Measurements from ENCODE around the gene SBNO2. TPM values are rescaled to one million over a fixed set of nuclear protein-coding genes. Genes with fewer than 3 reads are reported as not detected.
A peak's percentile ranks its signal among the peaks of the same experiment; 100 is the strongest.

SBNO2 gene
- total and polyA plus RNA-seq, 9 of the 15 experiments (the other 6 are each of a cell fraction or from before 2014, with no cell fraction given), result 0.01 to 46.2 (median 6.7) TPM

DNA sequence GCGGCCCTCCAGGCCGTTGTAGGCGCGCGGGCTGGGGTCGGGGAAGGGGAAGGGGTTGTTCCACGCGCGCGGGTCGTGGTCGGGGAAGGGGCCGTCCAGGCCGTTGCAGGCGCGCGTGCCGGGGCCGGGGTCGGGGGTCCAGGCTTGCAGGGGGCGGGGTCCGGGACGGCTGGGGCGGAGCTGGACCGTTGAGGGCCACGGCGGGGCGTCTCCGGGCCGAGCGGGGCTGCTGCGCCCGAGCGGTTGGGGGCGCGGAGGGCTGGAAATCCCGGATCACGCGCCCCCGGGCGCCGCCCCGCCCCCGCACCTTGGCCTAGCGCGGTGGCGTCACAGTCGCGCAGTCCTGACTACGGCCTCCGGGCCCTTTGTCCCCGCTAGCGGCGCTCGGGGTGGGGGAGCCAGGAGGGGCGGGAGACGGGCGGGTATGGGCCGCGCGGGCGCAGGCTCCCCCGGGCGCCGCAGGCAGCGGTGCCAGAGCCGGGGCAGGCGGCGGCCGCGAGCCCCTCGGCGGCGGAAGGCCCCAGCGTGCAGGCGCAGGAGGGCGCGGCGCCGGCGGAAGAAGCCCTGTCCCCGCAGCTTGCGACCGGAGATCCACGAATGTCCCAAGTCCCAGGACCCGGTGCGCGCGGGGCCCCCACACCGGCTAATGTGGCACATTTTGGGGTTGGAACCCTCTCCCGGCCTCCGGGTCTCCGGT, 69.6 kb downstream of the SBNO2 start (continued):
- no peak for TF ChIP-seq NR2C1 (IDR thresholded peaks at IDR 0.05)
- no peak for TF ChIP-seq NR2C1 (tag; IDR thresholded peaks at IDR 0.05)
- TF ChIP-seq MCM7 (IDR thresholded peaks at IDR 0.05), result no peak
- no peak for TF ChIP-seq ILK (tag; IDR thresholded peaks at IDR 0.05; ENCODE audit: borderline replicate concordance, low read depth)
- no peak for TF ChIP-seq KDM4B (IDR thresholded peaks at IDR 0.05; ENCODE audit: borderline replicate concordance in 2 of 2, low read depth in 1 of 2)
- TF ChIP-seq, protein P1, sequence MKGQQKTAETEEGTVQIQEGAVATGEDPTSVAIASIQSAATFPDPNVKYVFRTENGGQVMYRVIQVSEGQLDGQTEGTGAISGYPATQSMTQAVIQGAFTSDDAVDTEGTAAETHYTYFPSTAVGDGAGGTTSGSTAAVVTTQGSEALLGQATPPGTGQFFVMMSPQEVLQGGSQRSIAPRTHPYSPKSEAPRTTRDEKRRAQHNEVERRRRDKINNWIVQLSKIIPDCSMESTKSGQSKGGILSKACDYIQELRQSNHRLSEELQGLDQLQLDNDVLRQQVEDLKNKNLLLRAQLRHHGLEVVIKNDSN (CRISPR knock-in tag; IDR thresholded peaks at IDR 0.05), result peak; percentile 46; the same call in 1 of the 2 replicates
- peak in 1 of 2 experiments; percentile 38; a peak in 1 of 4 replicates for TF ChIP-seq NRF1 (conservative IDR thresholded peaks at IDR 0.05 in 1 of 2, IDR thresholded peaks at IDR 0.05 in 1 of 2)
- TF ChIP-seq MBD2 (IDR thresholded peaks at IDR 0.05; ENCODE audit: borderline replicate concordance, low read depth), result peak; percentile 9; the same call in 1 of the 2 replicates
- TF ChIP-seq ARID1B (IDR thresholded peaks at IDR 0.05), result no peak
- TF ChIP-seq, protein P2, sequence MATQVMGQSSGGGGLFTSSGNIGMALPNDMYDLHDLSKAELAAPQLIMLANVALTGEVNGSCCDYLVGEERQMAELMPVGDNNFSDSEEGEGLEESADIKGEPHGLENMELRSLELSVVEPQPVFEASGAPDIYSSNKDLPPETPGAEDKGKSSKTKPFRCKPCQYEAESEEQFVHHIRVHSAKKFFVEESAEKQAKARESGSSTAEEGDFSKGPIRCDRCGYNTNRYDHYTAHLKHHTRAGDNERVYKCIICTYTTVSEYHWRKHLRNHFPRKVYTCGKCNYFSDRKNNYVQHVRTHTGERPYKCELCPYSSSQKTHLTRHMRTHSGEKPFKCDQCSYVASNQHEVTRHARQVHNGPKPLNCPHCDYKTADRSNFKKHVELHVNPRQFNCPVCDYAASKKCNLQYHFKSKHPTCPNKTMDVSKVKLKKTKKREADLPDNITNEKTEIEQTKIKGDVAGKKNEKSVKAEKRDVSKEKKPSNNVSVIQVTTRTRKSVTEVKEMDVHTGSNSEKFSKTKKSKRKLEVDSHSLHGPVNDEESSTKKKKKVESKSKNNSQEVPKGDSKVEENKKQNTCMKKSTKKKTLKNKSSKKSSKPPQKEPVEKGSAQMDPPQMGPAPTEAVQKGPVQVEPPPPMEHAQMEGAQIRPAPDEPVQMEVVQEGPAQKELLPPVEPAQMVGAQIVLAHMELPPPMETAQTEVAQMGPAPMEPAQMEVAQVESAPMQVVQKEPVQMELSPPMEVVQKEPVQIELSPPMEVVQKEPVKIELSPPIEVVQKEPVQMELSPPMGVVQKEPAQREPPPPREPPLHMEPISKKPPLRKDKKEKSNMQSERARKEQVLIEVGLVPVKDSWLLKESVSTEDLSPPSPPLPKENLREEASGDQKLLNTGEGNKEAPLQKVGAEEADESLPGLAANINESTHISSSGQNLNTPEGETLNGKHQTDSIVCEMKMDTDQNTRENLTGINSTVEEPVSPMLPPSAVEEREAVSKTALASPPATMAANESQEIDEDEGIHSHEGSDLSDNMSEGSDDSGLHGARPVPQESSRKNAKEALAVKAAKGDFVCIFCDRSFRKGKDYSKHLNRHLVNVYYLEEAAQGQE (IDR thresholded peaks at IDR 0.05; ENCODE audit: borderline replicate concordance), result 0 out of 2 replicates have a peak, but pooled peaks have one; percentile 9
- TF ChIP-seq, protein P2 (CRISPR knock-in tag; IDR thresholded peaks at IDR 0.05; ENCODE audit: low read depth), result no peak; the same call in 1 of the 2 replicates
- TF ChIP-seq, protein P3, sequence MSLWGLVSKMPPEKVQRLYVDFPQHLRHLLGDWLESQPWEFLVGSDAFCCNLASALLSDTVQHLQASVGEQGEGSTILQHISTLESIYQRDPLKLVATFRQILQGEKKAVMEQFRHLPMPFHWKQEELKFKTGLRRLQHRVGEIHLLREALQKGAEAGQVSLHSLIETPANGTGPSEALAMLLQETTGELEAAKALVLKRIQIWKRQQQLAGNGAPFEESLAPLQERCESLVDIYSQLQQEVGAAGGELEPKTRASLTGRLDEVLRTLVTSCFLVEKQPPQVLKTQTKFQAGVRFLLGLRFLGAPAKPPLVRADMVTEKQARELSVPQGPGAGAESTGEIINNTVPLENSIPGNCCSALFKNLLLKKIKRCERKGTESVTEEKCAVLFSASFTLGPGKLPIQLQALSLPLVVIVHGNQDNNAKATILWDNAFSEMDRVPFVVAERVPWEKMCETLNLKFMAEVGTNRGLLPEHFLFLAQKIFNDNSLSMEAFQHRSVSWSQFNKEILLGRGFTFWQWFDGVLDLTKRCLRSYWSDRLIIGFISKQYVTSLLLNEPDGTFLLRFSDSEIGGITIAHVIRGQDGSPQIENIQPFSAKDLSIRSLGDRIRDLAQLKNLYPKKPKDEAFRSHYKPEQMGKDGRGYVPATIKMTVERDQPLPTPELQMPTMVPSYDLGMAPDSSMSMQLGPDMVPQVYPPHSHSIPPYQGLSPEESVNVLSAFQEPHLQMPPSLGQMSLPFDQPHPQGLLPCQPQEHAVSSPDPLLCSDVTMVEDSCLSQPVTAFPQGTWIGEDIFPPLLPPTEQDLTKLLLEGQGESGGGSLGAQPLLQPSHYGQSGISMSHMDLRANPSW (CRISPR knock-in tag; IDR thresholded peaks at IDR 0.05), result no peak
- TF ChIP-seq ETV6 (IDR thresholded peaks at IDR 0.05; ENCODE audit: borderline replicate concordance in 1 of 2, low read depth in 2 of 2, low read length in 1 of 2), result no peak
- 0 out of 2 replicates have a peak, but pooled peaks have one; percentile 8 for TF ChIP-seq ETV6 (CRISPR knock-in tag; IDR thresholded peaks at IDR 0.05; ENCODE audit: borderline replicate concordance)
- peak; percentile 41 for TF ChIP-seq SAP30 (IDR thresholded peaks at IDR 0.05; ENCODE audit: borderline replicate concordance, insufficient read depth, low read depth, low read length, poor library complexity, severe bottlenecking)
- peak; percentile 54; the same call in 1 of the 2 replicates for TF ChIP-seq POLR2G (IDR thresholded peaks at IDR 0.05; ENCODE audit: low read depth, low read length)
